ENCODE data around the gene MPPED2. TPM values are rescaled to one million over a fixed set of nuclear protein-coding genes. Genes with fewer than 3 reads are reported as not detected.

Gene MPPED2
- total and polyA plus RNA-seq, 4 donors = 0.11 to 5.6 (median 1.1) TPM

- no peak overlapping the region for H3K4me3 ChIP-seq
- DNase-seq (no peak), ATAC-seq (ENCODE audit: insufficient read depth, low FRiP score) (no peak)
- no peaks in the 10 kb centered on the region for H3K36me3 ChIP-seq (ENCODE audit: control insufficient read depth in 4 of 4, insufficient read depth in 4 of 4, low read length in 4 of 4)
- peaks cover 0 to 13% (median 0%) of the 10 kb centered on the region in 5 donors for H3K4me1 ChIP-seq (ENCODE audit: control insufficient read depth in 5 of 5, insufficient read depth in 5 of 5, low read length in 5 of 5)
- H3K27ac ChIP-seq (ENCODE audit: low read depth in 1 of 2, low read length in 1 of 2) = no peak overlapping the region
- H3K9ac ChIP-seq (ENCODE audit: insufficient read depth in 1 of 2, low read length in 2 of 2) = no peak overlapping the region
- no peaks in the 10 kb centered on the region for H3K27me3 ChIP-seq (ENCODE audit: control insufficient read depth in 3 of 3, insufficient read depth in 3 of 3, low read length in 2 of 3)
- peaks cover 0 to 2% (median 0%) of the 10 kb centered on the region in 4 donors for H3K9me3 ChIP-seq (ENCODE audit: control insufficient read depth in 4 of 4, insufficient read depth in 3 of 4, low read length in 3 of 4)
- TF ChIP-seq, protein P1, sequence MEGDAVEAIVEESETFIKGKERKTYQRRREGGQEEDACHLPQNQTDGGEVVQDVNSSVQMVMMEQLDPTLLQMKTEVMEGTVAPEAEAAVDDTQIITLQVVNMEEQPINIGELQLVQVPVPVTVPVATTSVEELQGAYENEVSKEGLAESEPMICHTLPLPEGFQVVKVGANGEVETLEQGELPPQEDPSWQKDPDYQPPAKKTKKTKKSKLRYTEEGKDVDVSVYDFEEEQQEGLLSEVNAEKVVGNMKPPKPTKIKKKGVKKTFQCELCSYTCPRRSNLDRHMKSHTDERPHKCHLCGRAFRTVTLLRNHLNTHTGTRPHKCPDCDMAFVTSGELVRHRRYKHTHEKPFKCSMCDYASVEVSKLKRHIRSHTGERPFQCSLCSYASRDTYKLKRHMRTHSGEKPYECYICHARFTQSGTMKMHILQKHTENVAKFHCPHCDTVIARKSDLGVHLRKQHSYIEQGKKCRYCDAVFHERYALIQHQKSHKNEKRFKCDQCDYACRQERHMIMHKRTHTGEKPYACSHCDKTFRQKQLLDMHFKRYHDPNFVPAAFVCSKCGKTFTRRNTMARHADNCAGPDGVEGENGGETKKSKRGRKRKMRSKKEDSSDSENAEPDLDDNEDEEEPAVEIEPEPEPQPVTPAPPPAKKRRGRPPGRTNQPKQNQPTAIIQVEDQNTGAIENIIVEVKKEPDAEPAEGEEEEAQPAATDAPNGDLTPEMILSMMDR (IDR thresholded peaks at IDR 0.05; ENCODE audit: control extremely low read depth, extremely low read depth) = no peak
- WGBS, 2 donors = 80 to 92% methylated on average over 1 of the region's 1 CpG
Measured at GRCh38 chr11:30451167-30451566, 135.0 kb downstream of the MPPED2 start.

DNA sequence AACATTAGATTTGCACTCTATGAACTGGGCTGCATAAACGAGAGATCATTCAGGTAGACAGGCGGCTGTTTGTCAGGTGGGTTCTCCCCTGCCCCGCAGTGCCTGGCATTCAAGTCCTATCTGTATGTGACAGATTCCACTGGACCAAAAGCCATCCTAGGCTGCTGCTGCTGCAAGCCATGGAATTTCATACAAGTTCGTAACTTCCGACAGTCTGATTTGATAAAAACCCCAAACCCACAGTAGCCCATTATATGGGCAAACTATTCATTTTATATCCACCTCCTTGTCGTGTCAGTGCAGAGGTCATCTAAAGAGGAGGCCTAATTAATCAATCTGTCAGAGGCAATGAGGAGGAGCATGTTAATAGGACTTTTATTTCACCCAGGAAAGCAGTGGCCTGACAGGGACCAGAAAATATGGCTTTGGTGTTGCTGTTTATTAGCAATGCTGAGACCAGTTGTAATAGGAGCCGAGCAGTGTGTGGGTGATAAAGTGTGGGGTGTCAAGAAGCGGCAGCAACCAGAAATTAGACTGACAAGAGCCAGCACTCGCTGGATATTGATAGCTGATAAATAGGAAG, 139.0 kb downstream of the MPPED2 start:
- Histone ChIP-seq H3K9me3 (ENCODE audit: control insufficient read depth in 4 of 4, insufficient read depth in 3 of 4, low read length in 3 of 4) (no peaks in the 10 kb centered on the region), H3K27ac (ENCODE audit: low read depth in 1 of 2, low read length in 1 of 2) (no peak overlapping the region), H3K4me1 (ENCODE audit: control insufficient read depth in 5 of 5, insufficient read depth in 5 of 5, low read length in 5 of 5) (peaks cover 0 to 3% (median 0%) of the 10 kb centered on the region in 5 donors), H3K36me3 (ENCODE audit: control insufficient read depth in 4 of 4, insufficient read depth in 4 of 4, low read length in 4 of 4) (no peaks in the 10 kb centered on the region), H3K4me3 (no peak overlapping the region), H3K9ac (ENCODE audit: insufficient read depth in 1 of 2, low read length in 2 of 2) (no peak overlapping the region), H3K27me3 (ENCODE audit: control insufficient read depth in 3 of 3, insufficient read depth in 3 of 3, low read length in 2 of 3) (no peaks in the 10 kb centered on the region)
- no peak for ATAC-seq (ENCODE audit: insufficient read depth, low FRiP score)
- TF ChIP-seq, protein P1 (IDR thresholded peaks at IDR 0.05; ENCODE audit: control extremely low read depth, extremely low read depth) = no peak
- 87 to 92% methylated on average over 9 of the region's 9 CpGs for WGBS, 2 donors
- no peak for DNase-seq

- Histone ChIP-seq H3K27ac (ENCODE audit: low read depth in 1 of 2, low read length in 1 of 2) (no peak overlapping the region), H3K36me3 (ENCODE audit: control insufficient read depth in 4 of 4, insufficient read depth in 4 of 4, low read length in 4 of 4) (no peaks in the 10 kb centered on the region), H3K4me3 (no peak overlapping the region), H3K4me1 (ENCODE audit: control insufficient read depth in 5 of 5, insufficient read depth in 5 of 5, low read length in 5 of 5) (no peaks in the 10 kb centered on the region), H3K27me3 (ENCODE audit: control insufficient read depth in 3 of 3, insufficient read depth in 3 of 3, low read length in 2 of 3) (no peaks in the 10 kb centered on the region), H3K9me3 (ENCODE audit: control insufficient read depth in 4 of 4, insufficient read depth in 3 of 4, low read length in 3 of 4) (no peaks in the 10 kb centered on the region), H3K9ac (ENCODE audit: insufficient read depth in 1 of 2, low read length in 2 of 2) (no peak overlapping the region)
- 67 to 78% methylated on average over 7 of the region's 7 CpGs for WGBS, 2 donors
- TF ChIP-seq, protein P1 (IDR thresholded peaks at IDR 0.05; ENCODE audit: control extremely low read depth, extremely low read depth) = no peak
- no peak for DNase-seq
- no peak for ATAC-seq (ENCODE audit: insufficient read depth, low FRiP score)
Measured at GRCh38 chr11:30446520-30446919, 139.6 kb downstream of the MPPED2 start.

DNA sequence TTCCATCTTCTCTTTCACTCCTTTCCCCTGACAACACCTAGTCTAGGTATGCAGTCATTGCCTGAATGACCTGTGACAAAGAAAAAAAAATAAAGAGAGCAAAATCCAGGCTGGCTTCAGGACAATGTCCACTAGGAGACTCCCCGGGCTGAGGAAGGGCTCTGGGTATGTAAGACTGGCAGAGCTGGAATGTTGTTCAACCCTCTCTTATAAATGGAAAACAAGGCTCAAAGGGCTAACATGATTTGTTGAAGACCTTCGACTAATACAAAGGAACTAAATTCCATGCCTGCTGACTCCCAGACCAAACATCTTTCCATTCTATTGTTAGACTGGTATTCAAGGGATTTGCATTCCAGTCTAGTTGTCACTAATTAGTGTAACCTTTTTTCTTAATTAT, 141.1 kb downstream of the MPPED2 start:
- ATAC-seq (ENCODE audit: insufficient read depth, low FRiP score) = no peak
- no peak overlapping the region for H3K9ac ChIP-seq (ENCODE audit: insufficient read depth in 1 of 2, low read length in 2 of 2)
- H3K4me1 ChIP-seq (ENCODE audit: control insufficient read depth in 5 of 5, insufficient read depth in 5 of 5, low read length in 5 of 5) = no peaks in the 10 kb centered on the region
- H3K4me3 ChIP-seq = no peak overlapping the region
- DNase-seq = no peak
- WGBS, 2 donors = 31 to 64% methylated on average over 2 of the region's 2 CpGs
- H3K9me3 ChIP-seq (ENCODE audit: control insufficient read depth in 4 of 4, insufficient read depth in 3 of 4, low read length in 3 of 4) = no peaks in the 10 kb centered on the region
- H3K36me3 ChIP-seq (ENCODE audit: control insufficient read depth in 4 of 4, insufficient read depth in 4 of 4, low read length in 4 of 4) = no peaks in the 10 kb centered on the region
- TF ChIP-seq, protein P1 (IDR thresholded peaks at IDR 0.05; ENCODE audit: control extremely low read depth, extremely low read depth) = no peak
- no peak overlapping the region for H3K27ac ChIP-seq (ENCODE audit: low read depth in 1 of 2, low read length in 1 of 2)
- no peaks in the 10 kb centered on the region for H3K27me3 ChIP-seq (ENCODE audit: control insufficient read depth in 3 of 3, insufficient read depth in 3 of 3, low read length in 2 of 3)

Data from lung (tissue), 12 donors.